Endothelial cell of umbilical vein (primary cell): Measurements from ENCODE around the gene ALPK1. TPM values are rescaled to one million over a fixed set of nuclear protein-coding genes. Genes with fewer than 3 reads are reported as not detected.

Source experiments
- BruUV-seq: library from RNA; stranded (reverse); fragments of 400-500 nt; replicated peaks from 2 replicates; lab custom pipeline; 2021; lab: Mats Ljungman, UMichigan
- CTCF ChIA-PET: fragments of 300-600, 350-600 bp; sonication (Branson Sonifier 250); formaldehyde crosslinking; loops from one replicate; lab custom pipeline; 2021; ENCODE audit warnings: antibody characterized with exemption, inconsistent platforms; lab: Charles Lee
- POLR2A ChIA-PET: fragments of 300-600, 350-600 bp; sonication (Branson Sonifier 250); formaldehyde crosslinking; loops from one replicate; lab custom pipeline; 2021; ENCODE audit warnings: antibody characterized with exemption, inconsistent platforms; lab: Charles Lee
- DNase-seq: peaks from one replicate; pipeline ENCODE4 v3.0.0-alpha.2; 2011; ENCODE audit warnings: low read depth, low spot score
- FAIRE-seq: peaks from 2 replicates; lab custom pipeline; 2011; peaks lifted over from hg19 to GRCh38; lab: Jason Lieb, UNC
- H2AFZ ChIP-seq: 2 replicates; pipeline ENCODE4 v1.6.0; 2012; ENCODE audit warnings: low read depth, low read length, control low read depth, inconsistent platforms
- H3K27ac ChIP-seq: 2 replicates; pipeline ENCODE4 v1.5.1; 2011; ENCODE audit warnings: low read depth, mild to moderate bottlenecking, control low read depth, low read length, moderate library complexity; ENCODE audit not compliant: insufficient read depth
- H3K27me3 ChIP-seq, 2 experiments: 2 replicates each; pipeline versions ENCODE4 v1.6.0 to v1.6.1; 2011; ENCODE audit warnings: low read length in 2 of 2, mixed read lengths in 1 of 2; ENCODE audit not compliant: control insufficient read depth in 2 of 2, insufficient read depth in 2 of 2
- H3K36me3 ChIP-seq, 2 experiments: 2 replicates in 1 of 2; 3 replicates in 1 of 2; pipeline ENCODE4 v1.5.1; 2011; ENCODE audit warnings: low read length in 2 of 2, mild to moderate bottlenecking in 1 of 2, moderate library complexity in 1 of 2; ENCODE audit not compliant: control insufficient read depth in 2 of 2, insufficient read depth in 2 of 2; ENCODE audit errors: extremely low read depth in 1 of 2
- H3K4me1 ChIP-seq: 3 replicates; pipeline ENCODE4 v1.5.1; 2011; ENCODE audit warnings: mild to moderate bottlenecking, low read length; ENCODE audit not compliant: control insufficient read depth, insufficient read depth; ENCODE audit errors: extremely low read depth
- H3K4me2 ChIP-seq: 2 replicates; pipeline ENCODE4 v1.6.1; 2011; ENCODE audit warnings: low read length, control low read depth, mixed read lengths; ENCODE audit not compliant: insufficient read depth
- H3K4me3 ChIP-seq, 3 experiments: fragments of 200-600 bp in 1 of 3; sonication (generic), shearing (Covaris generic) in 1 of 3; replicated peaks in 1 of 3; 2 replicates each; pipeline ENCODE4 v1.5.1; 2011 to 2016; ENCODE audit warnings: control low read depth in 3 of 3, low read length in 3 of 3, mild to moderate bottlenecking in 2 of 3, inconsistent platforms in 1 of 3, low read depth in 1 of 3, moderate library complexity in 1 of 3; ENCODE audit not compliant: insufficient read depth in 1 of 3
- H3K79me2 ChIP-seq: 2 replicates; pipeline ENCODE4 v1.6.0; 2012; ENCODE audit warnings: low read length, inconsistent platforms; ENCODE audit not compliant: control insufficient read depth, insufficient read depth
- H3K9ac ChIP-seq: replicated peaks from 2 replicates; pipeline ENCODE3; 2011; ENCODE audit warnings: low read length, control low read depth; ENCODE audit not compliant: insufficient read depth; ENCODE audit errors: extremely low read depth
- H3K9me1 ChIP-seq: replicated peaks from 3 replicates; pipeline ENCODE4 v1.6.0; 2011; ENCODE audit warnings: mild to moderate bottlenecking, low read length; ENCODE audit not compliant: control insufficient read depth, insufficient read depth; ENCODE audit errors: extremely low read depth
- H3K9me3 ChIP-seq: replicated peaks from 2 replicates; pipeline ENCODE4 v1.5.1; 2012; ENCODE audit warnings: low read length, inconsistent platforms; ENCODE audit not compliant: control insufficient read depth, insufficient read depth
- H4K20me1 ChIP-seq: replicated peaks from 2 replicates; pipeline ENCODE3; 2011; ENCODE audit warnings: mild to moderate bottlenecking, low read length; ENCODE audit not compliant: control insufficient read depth, insufficient read depth; ENCODE audit errors: extremely low read depth
- EZH2 ChIP-seq: IDR thresholded peaks from 2 replicates; pipeline ENCODE4 v1.6.1; 2012; ENCODE audit warnings: borderline replicate concordance, low read depth, mild to moderate bottlenecking, moderate library complexity, low read length, inconsistent platforms; ENCODE audit not compliant: severe bottlenecking
- FOS ChIP-seq: IDR thresholded peaks from 2 replicates; pipeline ENCODE4 v1.6.1; 2011; ENCODE audit warnings: mild to moderate bottlenecking, low read length, moderate library complexity, borderline replicate concordance; ENCODE audit not compliant: insufficient read depth
- GATA2 ChIP-seq: IDR thresholded peaks from 2 replicates; pipeline ENCODE4 v1.7.0; 2011; ENCODE audit warnings: low read depth, mild to moderate bottlenecking, moderate library complexity, mixed read lengths, low read length; ENCODE audit not compliant: insufficient read length, insufficient read depth
- JUN ChIP-seq: IDR thresholded peaks from 2 replicates; pipeline ENCODE4 v1.6.1; 2011; ENCODE audit warnings: borderline replicate concordance, low read depth; ENCODE audit not compliant: insufficient read length, insufficient read depth
- MYC ChIP-seq: IDR thresholded peaks from one replicate; pipeline ENCODE4 v1.6.1; 2011; ENCODE audit warnings: mild to moderate bottlenecking, low read depth, low read length
- POLR2A ChIP-seq: IDR thresholded peaks from 2 replicates; pipeline ENCODE4 v1.6.1; 2012; ENCODE audit warnings: low read depth, mild to moderate bottlenecking, control low read depth, low read length
- POLR2AphosphoS5 ChIP-seq: IDR thresholded peaks from 2 replicates; pipeline ENCODE4 v1.6.1; 2012; ENCODE audit warnings: low read depth, mild to moderate bottlenecking, control low read depth, low read length, moderate library complexity; ENCODE audit not compliant: insufficient read depth
- dilution Hi-C: fragments of 300-500 bp; cut with MboI; formaldehyde crosslinking; loops from one replicate; pipeline ENCODE4 v1.15.0; 2019; ENCODE audit warnings: low sequenced_read_pairs; ENCODE audit not compliant: extremely low pct_ligation_motif_present
- intact Hi-C: fragments of 100-400 bp; cut with micrococcal nuclease; formaldehyde crosslinking; loops from one replicate; pipeline ENCODE4 v1.10.0; 2022
- polyA plus RNA-seq, 4 experiments: library from polyadenylated mRNA; depleted of rRNA in 3 of 4; stranded (reverse) in 3 of 4; unstranded in 1 of 4; fragments of >200 nt; gene quantifications; 2 replicates each; pipeline versions ENCODE4 v1.2.1 to v1.2.3, GENCODE V29; 2011 to 2012; ENCODE audit warnings: missing spikeins in 1 of 4
- total RNA-seq: library from RNA; stranded (reverse); gene quantifications from 2 replicates; pipeline ENCODE4 v1.2.3, GENCODE V29; 2021
- TF ChIP-seq, protein P1 (sequence below), 2 donors: IDR thresholded peaks; 1 replicate in 1 of 2; 2 replicates in 1 of 2; pipeline ENCODE4 v1.5.1; 2011; ENCODE audit warnings: low read length in 2 of 2, mild to moderate bottlenecking in 2 of 2, moderate library complexity in 2 of 2, control low read depth in 1 of 2, inconsistent platforms in 1 of 2, low read depth in 1 of 2; ENCODE audit not compliant: insufficient read depth in 1 of 2; ENCODE audit errors: extremely low read depth in 1 of 2
- TF ChIP-seq, protein P2 (sequence below): IDR thresholded peaks from 2 replicates; pipeline ENCODE4 v1.6.1; 2011; ENCODE audit not compliant: insufficient read depth, insufficient read length

ALPK1 gene
- total and polyA plus RNA-seq, 2 donors (not counting 3 experiments of a cell fraction or from before 2014, with no cell fraction given): 1.4 to 5.5 TPM

DNA sequence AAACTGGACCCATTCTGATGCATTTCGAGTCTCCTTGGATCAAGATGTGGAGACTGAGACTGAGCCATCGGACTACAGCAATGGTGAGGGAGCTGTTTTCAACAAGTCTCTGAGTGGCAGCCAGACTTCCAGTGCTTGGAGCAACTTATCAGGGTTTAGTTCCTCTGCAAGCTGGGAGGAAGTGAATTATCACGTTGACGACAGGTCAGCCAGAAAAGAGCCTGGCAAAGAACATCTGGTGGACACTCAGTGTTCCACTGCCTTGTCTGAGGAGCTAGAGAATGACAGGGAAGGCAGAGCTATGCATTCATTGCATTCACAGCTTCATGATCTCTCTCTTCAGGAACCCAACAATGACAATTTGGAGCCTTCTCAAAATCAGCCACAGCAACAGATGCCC lies 134.0 kb downstream of the ALPK1 start:
- H3K4me2 ChIP-seq: no peak overlapping the region
- H3K4me3 ChIP-seq: no peak overlapping the region
- H2AFZ ChIP-seq: no peak overlapping the region
- H4K20me1 ChIP-seq: no peaks in the 10 kb centered on the region
- FAIRE-seq (no peak), DNase-seq (no peak)
- no peaks in the 10 kb centered on the region for H3K27me3 ChIP-seq
- dilution Hi-C loops: no loop called here
- TF ChIP-seq POLR2A: no peak
- no peak for TF ChIP-seq JUN
- TF ChIP-seq POLR2AphosphoS5: no peak
- TF ChIP-seq, protein P1, sequence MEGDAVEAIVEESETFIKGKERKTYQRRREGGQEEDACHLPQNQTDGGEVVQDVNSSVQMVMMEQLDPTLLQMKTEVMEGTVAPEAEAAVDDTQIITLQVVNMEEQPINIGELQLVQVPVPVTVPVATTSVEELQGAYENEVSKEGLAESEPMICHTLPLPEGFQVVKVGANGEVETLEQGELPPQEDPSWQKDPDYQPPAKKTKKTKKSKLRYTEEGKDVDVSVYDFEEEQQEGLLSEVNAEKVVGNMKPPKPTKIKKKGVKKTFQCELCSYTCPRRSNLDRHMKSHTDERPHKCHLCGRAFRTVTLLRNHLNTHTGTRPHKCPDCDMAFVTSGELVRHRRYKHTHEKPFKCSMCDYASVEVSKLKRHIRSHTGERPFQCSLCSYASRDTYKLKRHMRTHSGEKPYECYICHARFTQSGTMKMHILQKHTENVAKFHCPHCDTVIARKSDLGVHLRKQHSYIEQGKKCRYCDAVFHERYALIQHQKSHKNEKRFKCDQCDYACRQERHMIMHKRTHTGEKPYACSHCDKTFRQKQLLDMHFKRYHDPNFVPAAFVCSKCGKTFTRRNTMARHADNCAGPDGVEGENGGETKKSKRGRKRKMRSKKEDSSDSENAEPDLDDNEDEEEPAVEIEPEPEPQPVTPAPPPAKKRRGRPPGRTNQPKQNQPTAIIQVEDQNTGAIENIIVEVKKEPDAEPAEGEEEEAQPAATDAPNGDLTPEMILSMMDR (IDR thresholded peaks at IDR 0.05; ENCODE audit: extremely low read depth in 1 of 2, insufficient read depth in 1 of 2, low read depth in 1 of 2, low read length in 2 of 2): no peak
- TF ChIP-seq GATA2: no peak
- TF ChIP-seq, protein P2, sequence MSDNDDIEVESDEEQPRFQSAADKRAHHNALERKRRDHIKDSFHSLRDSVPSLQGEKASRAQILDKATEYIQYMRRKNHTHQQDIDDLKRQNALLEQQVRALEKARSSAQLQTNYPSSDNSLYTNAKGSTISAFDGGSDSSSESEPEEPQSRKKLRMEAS: no peak
- no peak for TF ChIP-seq MYC
- no peak for TF ChIP-seq EZH2
- no peak for TF ChIP-seq FOS
- no peaks in the 10 kb centered on the region for H3K4me1 ChIP-seq
- H3K79me2 ChIP-seq: no peaks in the 10 kb centered on the region
- H3K9me1 ChIP-seq: no peaks in the 10 kb centered on the region
- BruUV-seq: no TSS peak
- CTCF ChIA-PET: interaction anchor here (0.8 to 1.3 kb wide), 2 partner anchors 27 to 334 kb away, joined by 3 read pairs; no protein-coding TSS in a partner anchor
- H3K9me3 ChIP-seq: no peaks in the 10 kb centered on the region
- intact Hi-C loops: no loop called here
- no peak overlapping the region for H3K27ac ChIP-seq
- POLR2A ChIA-PET: no interaction called here
- no peak overlapping the region for H3K9ac ChIP-seq
- H3K36me3 ChIP-seq: no peaks in the 10 kb centered on the region
